T-helper 2 cell treated with Interferon-gamma antibody and Interleukin-4, amounts not matched to agents 5 μg/mL and 100 μg/mL, for 36 hours (primary cell): ENCODE data around the gene GDF10.
A peak's percentile ranks its signal among the peaks of the same experiment; 100 is the strongest.

Source experiments
- DNase-seq: peaks from one replicate; pipeline ENCODE4 v3.0.0; 2021; ENCODE audit warnings: low spot score
- H3K27ac Mint-ChIP-seq: one replicate; pipeline ENCODE4 v1.8.0; 2021; ENCODE audit warnings: mild to moderate bottlenecking, mixed read lengths
- H3K27me3 Mint-ChIP-seq: one replicate; pipeline ENCODE4 v1.8.0; 2021; ENCODE audit warnings: low read depth, mixed read lengths
- H3K36me3 Mint-ChIP-seq: one replicate; pipeline ENCODE4 v1.8.0; 2021; ENCODE audit warnings: low read depth, mixed read lengths
- H3K4me1 Mint-ChIP-seq: one replicate; pipeline ENCODE4 v1.8.0; 2021; ENCODE audit warnings: low read depth, mixed read lengths
- H3K4me3 Mint-ChIP-seq: one replicate; pipeline ENCODE4 v1.8.0; 2022; ENCODE audit warnings: mild to moderate bottlenecking, moderate library complexity, mixed read lengths
- H3K9me3 Mint-ChIP-seq: one replicate; pipeline ENCODE4 v1.8.0; 2021; ENCODE audit warnings: mixed read lengths

GDF10 gene

DNA sequence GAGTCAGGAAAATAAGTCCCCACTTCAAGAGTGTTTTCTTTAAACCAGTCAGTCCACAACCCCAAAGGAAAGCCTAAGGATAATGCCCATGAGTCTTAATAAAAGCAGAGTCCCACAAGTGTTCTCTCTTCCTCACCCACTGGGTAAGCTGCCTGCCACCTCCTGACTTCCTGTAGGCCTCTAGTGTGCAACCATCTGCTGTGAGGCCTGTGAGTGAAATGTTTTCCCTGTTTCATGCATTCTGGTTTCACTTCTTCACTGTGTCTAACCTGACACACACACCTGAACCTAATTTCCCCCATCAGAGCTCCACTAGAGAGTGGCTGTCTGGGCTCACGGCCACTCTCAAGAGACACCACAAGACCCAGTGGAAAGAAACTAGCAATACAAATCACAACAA, 38.9 kb upstream of the GDF10 start:
- Mint-ChIP-seq H3K36me3 (peaks cover 17% of the 10 kb centered on the region), H3K4me1 (peaks cover 63% of the 10 kb centered on the region), H3K27ac (peak overlapping the region; percentile 72), H3K9me3 (peaks cover 11% of the 10 kb centered on the region), H3K27me3 (no peaks in the 10 kb centered on the region), H3K4me3 (peak overlapping the region; percentile 9)
- no peak for DNase-seq

GRCh38 chr10:47261556-47261955, 38.4 kb upstream of the GDF10 start:
- H3K9me3 Mint-ChIP-seq, result peaks cover 11% of the 10 kb centered on the region
- no peaks in the 10 kb centered on the region for H3K27me3 Mint-ChIP-seq
- H3K27ac Mint-ChIP-seq, result peak overlapping the region; percentile 72
- H3K4me3 Mint-ChIP-seq, result no peak overlapping the region
- peaks cover 60% of the 10 kb centered on the region for H3K4me1 Mint-ChIP-seq
- peaks cover 15% of the 10 kb centered on the region for H3K36me3 Mint-ChIP-seq
- DNase-seq, result no peak

DNA sequence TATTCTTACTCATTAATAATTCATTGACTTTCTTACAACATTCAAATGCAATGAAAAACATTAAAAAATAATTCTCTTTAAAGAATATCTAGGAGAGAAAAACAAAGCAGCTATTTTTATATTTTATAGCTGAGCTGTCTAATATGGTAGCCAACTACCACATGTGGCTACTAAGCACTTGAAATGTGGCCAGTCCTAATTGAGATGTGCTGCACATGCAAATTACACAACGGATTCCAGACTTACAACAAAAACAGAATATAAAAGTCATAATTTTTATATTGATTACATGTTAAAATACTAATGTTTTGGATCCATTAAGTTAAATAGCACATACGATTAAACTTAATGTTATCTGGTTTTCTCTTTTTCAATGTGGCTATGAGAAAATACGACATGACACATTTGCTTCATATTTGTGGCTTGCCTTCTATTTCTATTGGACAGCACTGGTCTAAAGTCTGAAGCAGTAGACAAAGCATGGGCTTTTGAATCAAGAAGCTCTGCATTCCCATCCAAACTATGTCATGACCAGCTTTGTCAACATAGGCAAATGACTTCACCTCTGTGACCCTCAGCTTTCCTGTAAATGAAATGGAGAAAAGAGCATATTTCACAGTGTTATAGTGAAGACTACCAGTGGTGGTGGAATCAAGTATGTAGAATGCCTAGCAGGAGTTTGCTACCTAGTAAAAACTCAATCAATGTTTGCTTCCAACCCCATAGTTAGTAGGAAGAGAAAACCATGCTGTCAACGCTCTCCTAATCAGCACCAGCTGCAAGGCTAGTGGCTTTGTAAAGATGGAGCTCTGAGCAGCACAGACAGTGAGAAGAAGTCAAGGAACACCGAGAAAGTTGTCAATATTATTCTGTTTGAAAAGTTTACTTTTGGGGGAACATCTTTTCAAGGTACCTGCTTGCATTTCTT, 37.1 kb upstream of the GDF10 start:
- peaks cover 11% of the 10 kb centered on the region for H3K36me3 Mint-ChIP-seq
- H3K4me1 Mint-ChIP-seq, result peaks cover 46% of the 10 kb centered on the region
- H3K27ac Mint-ChIP-seq, result no peak overlapping the region
- DNase-seq, result no peak
- peaks cover 8% of the 10 kb centered on the region for H3K9me3 Mint-ChIP-seq
- H3K27me3 Mint-ChIP-seq, result no peaks in the 10 kb centered on the region
- H3K4me3 Mint-ChIP-seq, result no peak overlapping the region

- peak overlapping the region; percentile 17 for H3K4me3 Mint-ChIP-seq
- H3K27ac Mint-ChIP-seq, result peak overlapping the region; percentile 74
Measured at GRCh38 chr10:47264797-47265281, 35.2 kb upstream of the GDF10 start.

GRCh38 chr10:47266602-47267001, 33.4 kb upstream of the GDF10 start:
- no peak overlapping the region for H3K4me3 Mint-ChIP-seq
- no peak for DNase-seq
- no peaks in the 10 kb centered on the region for H3K27me3 Mint-ChIP-seq
- H3K9me3 Mint-ChIP-seq, result peaks cover 8% of the 10 kb centered on the region
- H3K27ac Mint-ChIP-seq, result no peak overlapping the region
- H3K36me3 Mint-ChIP-seq, result peaks cover 5% of the 10 kb centered on the region
- H3K4me1 Mint-ChIP-seq, result peaks cover 18% of the 10 kb centered on the region

More at GRCh38 chr10:47264797-47265281, 35.2 kb upstream of the GDF10 start:
- Mint-ChIP-seq H3K9me3 (peaks cover 8% of the 10 kb centered on the region), H3K27me3 (no peaks in the 10 kb centered on the region), H3K36me3 (peaks cover 11% of the 10 kb centered on the region), H3K4me1 (peaks cover 36% of the 10 kb centered on the region)
- peak; percentile 71 for DNase-seq

DNA sequence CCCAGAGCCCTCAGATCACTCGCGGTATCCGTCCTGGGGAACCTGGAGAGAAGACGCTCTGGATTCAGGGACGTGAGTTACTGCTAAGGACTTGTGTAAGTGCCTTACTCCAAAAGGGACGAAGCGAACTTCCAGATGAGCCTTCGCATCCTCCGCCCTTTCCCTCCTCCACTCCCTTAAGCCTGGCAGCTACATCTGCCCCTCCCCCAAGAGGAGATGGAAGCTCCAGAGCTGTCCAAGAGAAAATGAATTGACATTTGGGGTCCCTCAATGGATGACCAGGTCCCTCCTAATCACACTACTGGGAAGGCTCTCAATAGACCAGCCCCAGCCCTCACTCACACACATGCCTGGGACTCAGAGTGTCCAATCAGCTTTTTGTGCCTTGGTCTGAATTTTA, 31.3 kb upstream of the GDF10 start:
- H3K4me1 Mint-ChIP-seq, result peaks cover 11% of the 10 kb centered on the region

DNA sequence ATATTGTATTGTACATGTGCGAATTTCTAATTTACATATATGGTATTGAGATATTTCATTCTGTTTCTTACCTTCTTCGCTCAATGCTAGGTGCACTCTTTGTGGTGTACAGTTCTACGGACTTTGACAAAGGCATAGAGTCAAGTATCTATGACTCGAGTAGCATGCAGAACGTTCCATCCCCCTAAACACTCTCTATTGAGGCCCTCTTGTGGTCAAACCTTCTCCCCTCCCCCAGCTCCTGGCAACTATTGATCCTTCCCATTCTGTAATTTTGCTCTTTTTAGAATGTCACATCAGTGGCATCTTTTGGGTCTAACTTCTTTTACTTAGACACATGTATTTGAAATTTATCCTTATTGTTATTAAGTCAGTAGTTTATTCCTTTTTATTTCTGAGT, 30.7 kb upstream of the GDF10 start:
- Mint-ChIP-seq H3K36me3 (peaks cover 7% of the 10 kb centered on the region), H3K4me1 (peaks cover 10% of the 10 kb centered on the region), H3K9me3 (peaks cover 14% of the 10 kb centered on the region), H3K27ac (no peak overlapping the region), H3K27me3 (peaks cover 2% of the 10 kb centered on the region), H3K4me3 (no peak overlapping the region)
- no peak for DNase-seq

More for the DNA sequence above, 31.3 kb upstream of the GDF10 start:
- Mint-ChIP-seq H3K27me3 (peaks cover 2% of the 10 kb centered on the region), H3K27ac (no peak overlapping the region), H3K4me3 (no peak overlapping the region), H3K36me3 (peaks cover 7% of the 10 kb centered on the region), H3K9me3 (peaks cover 13% of the 10 kb centered on the region)
- DNase-seq, result no peak

- Mint-ChIP-seq H3K4me3 (no peak overlapping the region), H3K27me3 (peaks cover 2% of the 10 kb centered on the region), H3K27ac (no peak overlapping the region), H3K36me3 (peaks cover 2% of the 10 kb centered on the region), H3K4me1 (peaks cover 18% of the 10 kb centered on the region), H3K9me3 (peaks cover 6% of the 10 kb centered on the region)
- no peak for DNase-seq
Measured at GRCh38 chr10:47276071-47276470, 23.9 kb upstream of the GDF10 start.

DNA sequence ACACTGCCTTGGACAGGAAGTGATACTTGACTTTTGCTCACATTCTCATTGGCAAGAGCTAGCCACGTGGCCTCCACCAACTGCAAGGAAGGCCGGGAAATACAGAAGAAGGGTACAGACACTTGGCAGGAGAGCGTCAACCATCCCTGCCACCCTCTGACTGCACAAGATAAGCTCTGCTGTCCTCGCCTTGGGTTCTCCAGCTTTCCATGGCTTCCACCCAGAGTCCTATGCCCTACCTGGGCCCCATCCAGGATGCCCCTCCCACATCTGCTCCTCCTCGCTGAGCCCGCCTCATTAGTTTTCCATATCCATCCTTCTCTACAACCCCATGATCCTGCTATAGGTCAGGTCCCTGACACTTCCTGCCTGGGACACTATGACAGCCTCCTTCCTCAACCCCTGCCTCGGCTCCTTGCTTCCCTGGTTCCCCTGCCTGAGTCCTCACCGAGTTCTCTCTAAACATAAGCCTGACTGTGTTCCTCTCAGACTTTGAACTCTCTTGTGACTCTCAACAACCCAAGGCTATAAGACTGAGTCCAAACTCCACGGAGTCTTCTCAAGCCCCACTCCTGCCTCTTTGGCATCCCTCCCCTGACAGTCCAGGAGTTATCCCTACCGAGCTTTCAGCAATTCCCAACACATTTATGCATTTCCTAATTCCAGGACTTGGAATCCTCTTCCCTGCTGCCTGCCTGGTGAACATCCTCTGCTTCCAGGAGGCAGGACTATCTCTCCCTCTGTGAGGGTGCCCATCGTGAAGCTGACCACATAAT, 23.2 kb upstream of the GDF10 start:
- Mint-ChIP-seq H3K27me3 (peaks cover 5% of the 10 kb centered on the region), H3K36me3 (peaks cover 2% of the 10 kb centered on the region), H3K4me1 (peaks cover 18% of the 10 kb centered on the region), H3K4me3 (no peak overlapping the region), H3K27ac (no peak overlapping the region), H3K9me3 (peaks cover 6% of the 10 kb centered on the region)
- no peak for DNase-seq

DNA sequence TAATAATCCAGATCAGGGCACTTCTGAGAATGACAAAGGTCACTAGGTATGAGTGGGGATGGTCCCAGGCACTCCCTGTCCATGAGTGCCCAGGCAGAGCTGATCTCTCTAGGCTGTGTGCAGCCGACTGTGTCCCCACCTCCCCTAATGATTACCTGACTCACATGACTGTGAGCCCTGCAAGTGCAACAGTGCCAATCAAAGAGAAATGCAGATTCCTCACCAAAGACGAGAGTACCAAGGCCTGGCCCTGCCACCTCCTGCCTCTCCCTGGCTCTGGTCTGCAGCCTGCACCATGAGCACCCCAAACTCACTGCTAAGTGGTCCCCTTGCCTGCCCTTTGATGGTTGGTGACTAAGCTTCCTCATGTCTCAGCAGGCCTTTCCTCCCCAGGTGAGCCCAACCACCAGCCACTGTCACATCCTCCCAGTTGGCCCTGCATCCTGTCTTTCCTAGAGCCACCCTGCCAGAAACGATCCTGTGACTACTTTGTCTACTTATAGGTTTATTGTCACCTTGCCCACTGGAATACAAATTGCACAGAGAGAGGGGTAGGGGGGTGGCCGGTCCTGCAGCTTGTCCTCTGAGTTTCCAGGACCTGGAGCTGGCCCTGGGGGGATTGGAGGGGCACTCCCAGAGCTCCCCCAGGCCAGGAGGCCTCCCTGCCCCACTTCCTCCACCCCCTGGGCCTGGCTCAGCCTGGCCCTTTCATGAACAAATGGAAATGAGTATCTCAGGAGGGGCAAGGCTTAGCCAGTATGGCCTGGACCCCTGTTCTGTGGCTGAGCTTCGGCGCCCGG, 22.4 kb upstream of the GDF10 start:
- Mint-ChIP-seq H3K36me3 (no peaks in the 10 kb centered on the region), H3K27ac (peak overlapping the region; percentile 56), H3K4me3 (peak overlapping the region; percentile 30), H3K4me1 (peaks cover 18% of the 10 kb centered on the region), H3K9me3 (peaks cover 6% of the 10 kb centered on the region), H3K27me3 (peaks cover 2% of the 10 kb centered on the region)
- peak; percentile 23 for DNase-seq

DNA sequence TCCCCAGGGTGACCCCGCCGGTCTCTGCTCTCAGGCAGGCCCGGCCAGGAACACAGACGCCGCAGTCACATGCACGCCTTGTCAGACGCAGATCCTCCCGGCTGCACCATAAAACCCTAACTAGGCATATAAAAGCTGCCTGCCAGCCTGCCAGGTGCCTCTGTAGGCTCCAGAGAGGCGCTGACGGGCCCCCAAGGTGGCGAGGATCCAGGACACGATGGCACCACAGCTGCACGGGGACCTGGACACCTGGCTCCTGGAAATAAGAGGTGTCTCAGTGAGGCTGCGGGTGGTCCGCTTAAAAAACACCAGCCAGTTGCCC, 21.9 kb upstream of the GDF10 start:
- Mint-ChIP-seq H3K4me3 (no peak overlapping the region), H3K4me1 (peaks cover 18% of the 10 kb centered on the region), H3K27ac (no peak overlapping the region), H3K9me3 (peaks cover 6% of the 10 kb centered on the region), H3K27me3 (peaks cover 2% of the 10 kb centered on the region), H3K36me3 (no peaks in the 10 kb centered on the region)
- no peak for DNase-seq

GRCh38 chr10:47278720-47279119, 21.3 kb upstream of the GDF10 start:
- H3K27me3 Mint-ChIP-seq, result peaks cover 2% of the 10 kb centered on the region
- H3K27ac Mint-ChIP-seq, result peak overlapping the region; percentile 8
- peaks cover 18% of the 10 kb centered on the region for H3K4me1 Mint-ChIP-seq
- no peak for DNase-seq
- no peak overlapping the region for H3K4me3 Mint-ChIP-seq
- H3K9me3 Mint-ChIP-seq, result peaks cover under 1% of the 10 kb centered on the region
- no peaks in the 10 kb centered on the region for H3K36me3 Mint-ChIP-seq

DNA sequence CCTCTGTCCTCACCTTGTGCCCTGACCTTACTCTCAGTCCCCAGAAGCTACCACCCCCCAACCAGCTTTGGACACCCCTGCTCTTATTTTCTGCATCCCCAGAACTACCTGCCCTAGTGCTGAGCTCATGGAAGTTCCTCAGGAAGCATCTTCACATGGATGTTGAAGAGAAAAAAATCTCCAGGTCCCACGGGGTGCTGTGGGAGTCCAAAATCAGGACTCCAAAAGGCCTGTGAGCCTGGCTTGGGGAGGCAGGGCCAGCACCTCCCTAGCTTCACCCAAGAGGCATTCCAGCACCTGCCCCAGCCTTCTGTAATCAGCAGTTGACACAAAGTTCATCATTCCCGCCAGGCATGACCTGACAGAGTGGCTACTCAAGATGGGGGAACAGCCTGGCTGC, 20.7 kb upstream of the GDF10 start:
- no peaks in the 10 kb centered on the region for H3K9me3 Mint-ChIP-seq
- H3K27me3 Mint-ChIP-seq, result peaks cover 2% of the 10 kb centered on the region
- no peak for DNase-seq
- peaks cover 18% of the 10 kb centered on the region for H3K4me1 Mint-ChIP-seq
- no peaks in the 10 kb centered on the region for H3K36me3 Mint-ChIP-seq
- no peak overlapping the region for H3K27ac Mint-ChIP-seq
- H3K4me3 Mint-ChIP-seq, result no peak overlapping the region
